A673 (cell line): ENCODE data around the gene SLC25A6. TPM values are rescaled to one million over a fixed set of nuclear protein-coding genes. Genes with fewer than 3 reads are reported as not detected.
A peak's percentile ranks its signal among the peaks of the same experiment; 100 is the strongest.

Experiments used
- BruUV-seq: library from RNA; stranded (reverse); fragments of 400-500 nt; replicated peaks from 2 replicates; lab custom pipeline; 2021; lab: Mats Ljungman, UMichigan
- CTCF ChIA-PET: fragments of 300-600 bp; sonication (Branson Sonifier 250); formaldehyde crosslinking; loops from one replicate; lab custom pipeline; 2022; ENCODE audit warnings: antibody characterized with exemption; lab: Charles Lee
- POLR2A ChIA-PET: fragments of 300-600 bp; sonication (Branson Sonifier 250); formaldehyde crosslinking; loops from one replicate; lab custom pipeline; 2022; ENCODE audit warnings: antibody characterized with exemption; ENCODE audit not compliant: low non-redundant PET; lab: Charles Lee
- DNase-seq: peaks from one replicate; pipeline ENCODE4 v3.0.0-alpha.2; 2015; ENCODE audit warnings: low spot score
- H3K27ac ChIP-seq: fragments of 200-600 bp; sonication (generic); 2 replicates; pipeline ENCODE4 v1.5.1; 2016; ENCODE audit warnings: mixed run types, low read depth, mild to moderate bottlenecking, mixed read lengths, antibody characterized with exemption, low read length; ENCODE audit not compliant: poor library complexity, severe bottlenecking
- H3K27me3 ChIP-seq: fragments of 200-600 bp; sonication (generic); replicated peaks from 2 replicates; pipeline ENCODE4 v1.6.1; 2017; ENCODE audit warnings: mixed run types, low read depth, mild to moderate bottlenecking, mixed read lengths, antibody characterized with exemption, low read length; ENCODE audit not compliant: insufficient read depth, poor library complexity
- H3K36me3 ChIP-seq: fragments of 200-600 bp; sonication (generic); 2 replicates; pipeline ENCODE4 v1.6.1; 2016; ENCODE audit warnings: mixed run types, mild to moderate bottlenecking, mixed read lengths, antibody characterized with exemption, low read length; ENCODE audit not compliant: insufficient read depth, poor library complexity, severe bottlenecking
- H3K4me1 ChIP-seq: fragments of 200-600 bp; sonication (generic); 2 replicates; pipeline ENCODE4 v1.6.1; 2017; ENCODE audit warnings: mixed run types, mild to moderate bottlenecking, mixed read lengths, antibody characterized with exemption, low read length; ENCODE audit not compliant: insufficient read depth, poor library complexity, severe bottlenecking
- H3K4me3 ChIP-seq: fragments of 200-600 bp; sonication (generic); 2 replicates; pipeline ENCODE4 v1.5.1; 2016; ENCODE audit warnings: low read depth, mixed run types, mild to moderate bottlenecking, mixed read lengths, low read length; ENCODE audit not compliant: poor library complexity, severe bottlenecking
- H3K9me3 ChIP-seq: fragments of 200-600 bp; sonication (generic); 2 replicates; pipeline ENCODE4 v1.6.1; 2016; ENCODE audit warnings: mixed run types, low read depth, mild to moderate bottlenecking, mixed read lengths, antibody characterized with exemption, low read length; ENCODE audit not compliant: poor library complexity, severe bottlenecking
- CTCF ChIP-seq: fragments of 300-800, 200-600 bp; sonication (generic); conservative IDR thresholded peaks from 2 replicates; pipeline ENCODE4 v1.5.1; 2017; ENCODE audit warnings: low read depth, mild to moderate bottlenecking, antibody characterized with exemption, low read length, moderate library complexity, mixed read lengths
- EZH2 ChIP-seq: fragments of 200-600 bp; sonication (generic); IDR thresholded peaks from 2 replicates; pipeline ENCODE4 v1.6.1; 2017; ENCODE audit warnings: borderline replicate concordance, low read depth, mild to moderate bottlenecking, mixed read lengths, antibody characterized with exemption, low read length; ENCODE audit not compliant: poor library complexity, severe bottlenecking
- intact Hi-C: fragments of 100-400 bp; cut with micrococcal nuclease; formaldehyde crosslinking; loops from one replicate; pipeline ENCODE4 v1.10.0; 2022; ENCODE audit not compliant: unreplicated experiment
- total RNA-seq: library from RNA; stranded (reverse); gene quantifications from 2 replicates; pipeline ENCODE4 v1.2.3, GENCODE V29; 2021

The SLC25A6 gene
- total RNA-seq, 1 experiment from 2014 or later = 423 TPM

GRCh38 chrX:1393871-1394615, 2.1 kb upstream of the SLC25A6 start:
- TF ChIP-seq EZH2 (no peak), CTCF (no peak)
- H3K4me3 ChIP-seq = peak overlapping the region; percentile 100
- H3K27me3 ChIP-seq = no peaks in the 10 kb centered on the region
- peak overlapping the region; percentile 72 for H3K27ac ChIP-seq
- POLR2A ChIA-PET = no interaction called here
- H3K4me1 ChIP-seq = peaks cover 28% of the 10 kb centered on the region
- no peak for DNase-seq
- intact Hi-C loops = loop anchor here (2.0 kb wide), 1 partner anchor 59 kb away; the partner anchor contains the start of gene ASMTL
- CTCF ChIA-PET = no interaction called here
- no peaks in the 10 kb centered on the region for H3K9me3 ChIP-seq
- no TSS peak for BruUV-seq
- H3K36me3 ChIP-seq = peaks cover 28% of the 10 kb centered on the region

- BruUV-seq = no TSS peak
- intact Hi-C loops = loop anchor here (2.0 kb wide), 1 partner anchor 60 kb away; the partner anchor contains the start of gene ASMTL
- CTCF ChIA-PET = no interaction called here
These were observed 609 bp upstream of the SLC25A6 start for GRCh38 chrX:1392376-1393068.

GRCh38 chrX:1391370-1391706, 575 bp downstream of the SLC25A6 start:
- BruUV-seq = no TSS peak

More at GRCh38 chrX:1392376-1393068, 609 bp upstream of the SLC25A6 start:
- Histone ChIP-seq H3K9me3 (no peaks in the 10 kb centered on the region), H3K4me3 (peak overlapping the region; percentile 100), H3K36me3 (peaks cover 43% of the 10 kb centered on the region), H3K27ac (peak overlapping the region; percentile 100), H3K27me3 (no peaks in the 10 kb centered on the region), H3K4me1 (peaks cover 28% of the 10 kb centered on the region)
- POLR2A ChIA-PET = no interaction called here
- no peak for TF ChIP-seq CTCF
- TF ChIP-seq EZH2 = no peak
- peak; percentile 87 for DNase-seq

More at GRCh38 chrX:1391370-1391706, 575 bp downstream of the SLC25A6 start:
- Histone ChIP-seq H3K4me1 (peaks cover 28% of the 10 kb centered on the region), H3K9me3 (no peaks in the 10 kb centered on the region), H3K36me3 (peaks cover 55% of the 10 kb centered on the region), H3K27ac (peak overlapping the region; percentile 100), H3K4me3 (peak overlapping the region; percentile 100), H3K27me3 (no peaks in the 10 kb centered on the region)
- intact Hi-C loops = no loop called here
- DNase-seq = no peak
- ChIA-PET POLR2A (no interaction called here), CTCF (no interaction called here)
- TF ChIP-seq CTCF = no peak
- TF ChIP-seq EZH2 = no peak
